ENCODE data around the gene TNNI2. TPM values are rescaled to one million over a fixed set of nuclear protein-coding genes. Genes with fewer than 3 reads are reported as not detected.

Gene TNNI2
- total and polyA plus RNA-seq, 5 donors, result not detected

- Histone ChIP-seq H3K4me1 (ENCODE audit: control insufficient read depth, insufficient read depth, low read length) (peaks cover 8% of the 10 kb centered on the region), H3K9me3 (ENCODE audit: control insufficient read depth, low read length) (no peaks in the 10 kb centered on the region), H3K27ac (ENCODE audit: low read length) (no peak overlapping the region), H3K27me3 (ENCODE audit: control insufficient read depth, insufficient read depth) (no peaks in the 10 kb centered on the region), H3K4me3 (ENCODE audit: low read length) (no peak overlapping the region)
- 89% methylated on average over 8 of the region's 8 CpGs for WGBS
- intact Hi-C loops (cut with DNase I), result no loop called here
- peak; percentile 8 to 51 (median 29) for DNase-seq
- ATAC-seq, result no peak
Measured at GRCh38 chr11:1866226-1866625, 27.4 kb downstream of the TNNI2 start.

- DNase-seq, result peak; percentile 15 to 68 (median 55)
- no peak overlapping the region for H3K4me3 ChIP-seq (ENCODE audit: low read length)
- intact Hi-C loops (cut with DNase I), result no loop called here
- no peak overlapping the region for H3K27ac ChIP-seq (ENCODE audit: low read length)
- no peak for ATAC-seq
- peaks cover 8% of the 10 kb centered on the region for H3K4me1 ChIP-seq (ENCODE audit: control insufficient read depth, insufficient read depth, low read length)
- WGBS, result 64% methylated on average over 15 of the region's 15 CpGs
- no peaks in the 10 kb centered on the region for H3K9me3 ChIP-seq (ENCODE audit: control insufficient read depth, low read length)
- no peaks in the 10 kb centered on the region for H3K27me3 ChIP-seq (ENCODE audit: control insufficient read depth, insufficient read depth)
Measured at GRCh38 chr11:1866776-1867175, 28.0 kb downstream of the TNNI2 start.

GRCh38 chr11:1867381-1867780 lies 28.6 kb downstream of the TNNI2 start:
- DNase-seq (peak; percentile 9 to 40 (median 30)), ATAC-seq (no peak)
- no peaks in the 10 kb centered on the region for H3K27me3 ChIP-seq (ENCODE audit: control insufficient read depth, insufficient read depth)
- H3K9me3 ChIP-seq (ENCODE audit: control insufficient read depth, low read length), result no peaks in the 10 kb centered on the region
- intact Hi-C loops (cut with DNase I), result no loop called here
- no peak overlapping the region for H3K4me3 ChIP-seq (ENCODE audit: low read length)
- H3K27ac ChIP-seq (ENCODE audit: low read length), result no peak overlapping the region
- WGBS, result 72% methylated on average over 8 of the region's 8 CpGs
- peaks cover 8% of the 10 kb centered on the region for H3K4me1 ChIP-seq (ENCODE audit: control insufficient read depth, insufficient read depth, low read length)

GRCh38 chr11:1868056-1868635 lies 29.4 kb downstream of the TNNI2 start:
- Histone ChIP-seq H3K4me1 (ENCODE audit: control insufficient read depth, insufficient read depth, low read length) (peaks cover 7% of the 10 kb centered on the region), H3K27me3 (ENCODE audit: control insufficient read depth, insufficient read depth) (no peaks in the 10 kb centered on the region), H3K9me3 (ENCODE audit: control insufficient read depth, low read length) (no peaks in the 10 kb centered on the region), H3K27ac (ENCODE audit: low read length) (no peak overlapping the region), H3K4me3 (ENCODE audit: low read length) (no peak overlapping the region)
- DNase-seq, result peak in 1 of 3 donors; percentile 44
- intact Hi-C loops (cut with DNase I), result no loop called here
- WGBS, result 77% methylated on average over 14 of the region's 14 CpGs
- ATAC-seq, result no peak

GRCh38 chr11:1868636-1869291 lies 30.0 kb downstream of the TNNI2 start:
- peak; percentile 66 to 89 (median 88) for DNase-seq
- Histone ChIP-seq H3K27me3 (ENCODE audit: control insufficient read depth, insufficient read depth) (no peaks in the 10 kb centered on the region), H3K4me3 (ENCODE audit: low read length) (peak overlapping the region; percentile 1), H3K4me1 (ENCODE audit: control insufficient read depth, insufficient read depth, low read length) (peaks cover 2% of the 10 kb centered on the region), H3K27ac (ENCODE audit: low read length) (no peak overlapping the region), H3K9me3 (ENCODE audit: control insufficient read depth, low read length) (no peaks in the 10 kb centered on the region)
- intact Hi-C loops (cut with DNase I), result no loop called here
- peak; percentile 33 to 38 for ATAC-seq
- 61% methylated on average over 25 of the region's 25 CpGs for WGBS

- no peaks in the 10 kb centered on the region for H3K27me3 ChIP-seq (ENCODE audit: control insufficient read depth, insufficient read depth)
- no peaks in the 10 kb centered on the region for H3K9me3 ChIP-seq (ENCODE audit: control insufficient read depth, low read length)
- ATAC-seq (peak; percentile 30 to 35), DNase-seq (peak; percentile 45 to 78 (median 72))
- WGBS, result 59% methylated on average over 34 of the region's 34 CpGs
- peaks cover under 1% of the 10 kb centered on the region for H3K4me1 ChIP-seq (ENCODE audit: control insufficient read depth, insufficient read depth, low read length)
- H3K4me3 ChIP-seq (ENCODE audit: low read length), result peak overlapping the region; percentile 8
- H3K27ac ChIP-seq (ENCODE audit: low read length), result no peak overlapping the region
- intact Hi-C loops (cut with DNase I), result no loop called here
Measured at GRCh38 chr11:1869427-1870325, 30.9 kb downstream of the TNNI2 start.

GRCh38 chr11:1870326-1870696 lies 31.5 kb downstream of the TNNI2 start:
- intact Hi-C loops (cut with DNase I), result no loop called here
- Histone ChIP-seq H3K4me3 (ENCODE audit: low read length) (no peak overlapping the region), H3K9me3 (ENCODE audit: control insufficient read depth, low read length) (no peaks in the 10 kb centered on the region), H3K27me3 (ENCODE audit: control insufficient read depth, insufficient read depth) (no peaks in the 10 kb centered on the region), H3K4me1 (ENCODE audit: control insufficient read depth, insufficient read depth, low read length) (no peaks in the 10 kb centered on the region), H3K27ac (ENCODE audit: low read length) (no peak overlapping the region)
- peak in 1 of 2 donors; percentile 2 for ATAC-seq
- DNase-seq, result peak in 2 of 3 donors; percentile 13 to 55
- WGBS, result 55% methylated on average over 12 of the region's 12 CpGs

GRCh38 chr11:1870721-1871466 lies 32.1 kb downstream of the TNNI2 start:
- H3K9me3 ChIP-seq (ENCODE audit: control insufficient read depth, low read length), result no peaks in the 10 kb centered on the region
- WGBS, result 37% methylated on average over 50 of the region's 50 CpGs
- DNase-seq (peak; percentile 33 to 77 (median 66)), ATAC-seq (peak; percentile 6 to 10)
- no peaks in the 10 kb centered on the region for H3K27me3 ChIP-seq (ENCODE audit: control insufficient read depth, insufficient read depth)
- H3K4me3 ChIP-seq (ENCODE audit: low read length), result no peak overlapping the region
- intact Hi-C loops (cut with DNase I), result no loop called here
- no peak overlapping the region for H3K27ac ChIP-seq (ENCODE audit: low read length)
- H3K4me1 ChIP-seq (ENCODE audit: control insufficient read depth, insufficient read depth, low read length), result no peaks in the 10 kb centered on the region

- intact Hi-C loops (cut with DNase I), result no loop called here
- no peak overlapping the region for H3K4me3 ChIP-seq (ENCODE audit: low read length)
- no peak overlapping the region for H3K27ac ChIP-seq (ENCODE audit: low read length)
- no peaks in the 10 kb centered on the region for H3K9me3 ChIP-seq (ENCODE audit: control insufficient read depth, low read length)
- WGBS, result 83% methylated on average over 15 of the region's 15 CpGs
- no peaks in the 10 kb centered on the region for H3K27me3 ChIP-seq (ENCODE audit: control insufficient read depth, insufficient read depth)
- ATAC-seq, result no peak
- DNase-seq, result peak; percentile 8 to 53 (median 49)
- H3K4me1 ChIP-seq (ENCODE audit: control insufficient read depth, insufficient read depth, low read length), result no peaks in the 10 kb centered on the region
Measured at GRCh38 chr11:1871531-1871930, 32.8 kb downstream of the TNNI2 start.

- DNase-seq (peak; percentile 12 to 45 (median 30)), ATAC-seq (no peak)
- Histone ChIP-seq H3K9me3 (ENCODE audit: control insufficient read depth, low read length) (no peaks in the 10 kb centered on the region), H3K27ac (ENCODE audit: low read length) (no peak overlapping the region), H3K4me1 (ENCODE audit: control insufficient read depth, insufficient read depth, low read length) (no peaks in the 10 kb centered on the region), H3K27me3 (ENCODE audit: control insufficient read depth, insufficient read depth) (no peaks in the 10 kb centered on the region), H3K4me3 (ENCODE audit: low read length) (no peak overlapping the region)
- WGBS, result 87% methylated on average over 25 of the region's 25 CpGs
- intact Hi-C loops (cut with DNase I), result no loop called here
Measured at GRCh38 chr11:1872267-1872985, 33.6 kb downstream of the TNNI2 start.
